GM21390 (cell line): ENCODE results near the gene KRT38.
"Not testable (repeated sequence)": the region's sequence is repeated elsewhere in the genome, so short reads cannot be mapped to it uniquely, and the experiment has no call there.

Source experiments
- ATAC-seq: cut with Tn5 transposase; IDR thresholded peaks from one replicate; pipeline ENCODE4 v1.9.1; 2021; ENCODE audit not compliant: unreplicated experiment

The KRT38 gene

GRCh38 chr17:41424111-41424635 is 16.6 kb downstream of the KRT38 start, which contains the start of gene KRT37:
Gene KRT37, minus strand, starts transcription at chr17:41424585. Its CDS starts 62 bp downstream, at chr17:41424523.
- ATAC-seq = no peak

GRCh38 chr17:41422586-41422985 is 18.2 kb downstream of the KRT38 start:
- ATAC-seq = not testable (repeated sequence)

GRCh38 chr17:41421617-41422016 is 19.2 kb downstream of the KRT38 start:
- ATAC-seq = no peak

GRCh38 chr17:41421116-41421515 is 19.7 kb downstream of the KRT38 start:
- ATAC-seq = no peak

- ATAC-seq = no peak
Observed at GRCh38 chr17:41420134-41420533, 20.6 kb downstream of the KRT38 start.

GRCh38 chr17:41419716-41420115 is 21.1 kb downstream of the KRT38 start:
- ATAC-seq = no peak

GRCh38 chr17:41418116-41418860 is 22.5 kb downstream of the KRT38 start:
- ATAC-seq = no peak

- no peak for ATAC-seq
Observed at GRCh38 chr17:41417576-41418015, 23.2 kb downstream of the KRT38 start.

GRCh38 chr17:41417127-41417526 is 23.7 kb downstream of the KRT38 start:
- ATAC-seq = no peak

GRCh38 chr17:41416479-41416878 is 24.3 kb downstream of the KRT38 start:
- no peak for ATAC-seq

- no peak for ATAC-seq
Observed at GRCh38 chr17:41415833-41416335, 24.9 kb downstream of the KRT38 start.

- ATAC-seq = no peak
Observed at GRCh38 chr17:41415411-41415810, 25.4 kb downstream of the KRT38 start.

- ATAC-seq = no peak
Observed at GRCh38 chr17:41413982-41414381, 26.8 kb downstream of the KRT38 start.

GRCh38 chr17:41413353-41413957 is 27.3 kb downstream of the KRT38 start:
- no peak for ATAC-seq

GRCh38 chr17:41411072-41411840 is 29.5 kb downstream of the KRT38 start:
- ATAC-seq = no peak

GRCh38 chr17:41407226-41407625 is 33.6 kb downstream of the KRT38 start:
- no peak for ATAC-seq

- ATAC-seq = no peak
Observed at GRCh38 chr17:41406205-41406604, 34.6 kb downstream of the KRT38 start.

- ATAC-seq = no peak
Observed at GRCh38 chr17:41404024-41404671, 36.6 kb downstream of the KRT38 start.

- no peak for ATAC-seq
Observed at GRCh38 chr17:41403404-41404023, 37.3 kb downstream of the KRT38 start.

- ATAC-seq = no peak
Observed at GRCh38 chr17:41402161-41402560, 38.6 kb downstream of the KRT38 start.
